SU-DHL-6 (cell line): ENCODE measurements around the gene LPCAT1.

Experiments used
- CTCF ChIP-seq: fragments of 200-600 bp; sonication (generic); IDR thresholded peaks from one replicate; pipeline ENCODE4 v1.5.1; 2017; ENCODE audit warnings: antibody characterized with exemption, mild to moderate bottlenecking, low read length, moderate library complexity; ENCODE audit not compliant: insufficient read depth, poor library complexity, severe bottlenecking
- EZH2phosphoT487 ChIP-seq: fragments of 200-600 bp; sonication (generic), shearing (Covaris generic); conservative IDR thresholded peaks from 2 replicates; pipeline ENCODE4 v1.6.1; 2018; ENCODE audit warnings: mild to moderate bottlenecking, antibody characterized with exemption, low read length, moderate library complexity, mixed read lengths

DNA sequence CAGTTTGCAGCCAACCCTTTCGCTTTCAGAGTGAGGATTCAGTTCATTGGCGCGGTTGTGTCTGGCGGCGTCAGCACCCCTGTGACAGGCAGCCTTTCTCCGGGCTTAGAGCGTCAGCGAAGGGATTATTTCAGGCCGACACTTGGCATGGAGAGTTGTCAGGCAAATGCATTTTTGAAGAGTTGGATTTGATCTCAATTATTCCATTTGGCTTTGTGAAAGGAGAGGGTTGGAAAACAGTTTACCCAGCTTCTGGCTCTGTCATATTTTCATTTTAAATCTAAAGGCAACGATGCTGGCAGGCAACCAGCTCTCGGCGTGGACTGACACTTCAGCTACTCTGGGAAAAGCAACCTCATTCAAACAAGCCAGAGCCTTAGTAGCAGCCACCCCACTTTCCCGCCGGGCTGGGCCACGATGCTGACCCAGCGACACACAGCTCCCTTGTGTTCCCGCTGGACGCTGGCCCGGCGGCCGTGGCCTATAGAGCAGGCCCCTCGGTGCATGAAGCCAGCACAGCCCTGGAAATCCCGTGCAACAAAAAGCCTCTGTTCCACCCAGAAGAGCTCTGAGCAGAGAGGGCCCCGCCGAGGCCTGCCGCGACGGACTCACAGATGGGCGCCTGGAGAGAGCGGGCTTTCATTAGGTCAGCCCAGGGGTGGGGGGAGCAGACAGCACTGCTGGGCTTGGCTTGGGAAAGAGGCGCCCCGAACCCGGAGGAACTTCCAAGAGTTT, 28.9 kb upstream of the LPCAT1 start:
- no peak for TF ChIP-seq EZH2phosphoT487
- TF ChIP-seq CTCF, result no peak
